ENCODE measurements around the gene SNX10. TPM values are rescaled to one million over a fixed set of nuclear protein-coding genes. Genes with fewer than 3 reads are reported as not detected.

Gene SNX10
- total RNA-seq, 4 donors from 2014 or later = 7.7 to 65.6 (median 21.5) TPM

DNA sequence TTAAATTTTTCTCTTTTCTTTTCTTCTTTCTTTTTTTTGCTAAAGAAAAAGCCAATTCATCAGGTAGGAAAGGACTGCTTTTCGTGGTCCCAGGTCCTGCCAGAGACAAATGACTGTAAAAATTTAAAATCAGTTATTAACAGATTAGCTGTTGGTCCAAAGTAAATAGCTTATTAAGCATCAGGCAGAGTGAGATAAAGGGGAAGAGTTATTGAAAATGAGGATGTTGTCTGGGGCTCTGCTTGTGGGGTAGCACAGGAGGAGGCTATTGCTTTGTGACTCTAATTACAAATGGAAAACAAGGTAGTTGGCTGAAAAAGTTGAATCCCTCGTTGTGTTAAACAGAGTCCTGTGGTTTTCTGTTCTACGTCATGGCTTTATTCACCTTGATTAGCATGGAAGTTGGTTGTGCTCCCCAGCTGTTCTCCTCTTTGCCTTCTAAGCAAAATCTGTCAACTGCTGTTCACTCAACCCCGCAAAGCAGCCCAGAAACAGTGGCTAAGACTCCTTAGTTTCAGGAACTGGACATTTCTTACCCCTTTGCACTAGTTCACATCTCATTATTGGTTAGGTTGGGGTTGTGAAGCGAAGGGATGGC lies 128.9 kb downstream of the SNX10 start:
- ATAC-seq (ENCODE audit: low FRiP score) (no peak), DNase-seq (ENCODE audit: low spot score) (no peak)
- no peak for TF ChIP-seq CTCF (IDR thresholded peaks at IDR 0.05)

DNA sequence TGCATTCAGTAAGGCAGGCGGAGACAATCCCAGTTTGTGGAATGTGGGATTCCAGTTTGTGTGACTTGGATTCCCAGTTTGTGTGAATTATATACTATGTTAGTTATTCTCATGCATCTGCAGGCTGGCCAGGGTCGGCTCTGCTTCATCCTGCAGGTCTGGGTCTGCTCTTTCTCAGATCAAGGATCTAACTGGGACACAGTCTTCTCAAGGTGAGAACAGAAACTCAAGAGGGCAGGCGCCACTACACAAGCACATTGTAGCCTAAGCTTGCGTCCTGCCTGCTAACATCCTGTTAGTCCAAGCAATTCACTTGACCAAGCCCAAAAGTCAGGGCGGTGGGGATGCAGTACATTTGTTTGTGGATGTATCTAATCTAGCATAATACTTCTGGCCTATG lies 131.1 kb downstream of the SNX10 start:
- no peak for ATAC-seq (ENCODE audit: low FRiP score)
- no peak for TF ChIP-seq CTCF (IDR thresholded peaks at IDR 0.05)
- DNase-seq (ENCODE audit: low spot score) = no peak

DNA sequence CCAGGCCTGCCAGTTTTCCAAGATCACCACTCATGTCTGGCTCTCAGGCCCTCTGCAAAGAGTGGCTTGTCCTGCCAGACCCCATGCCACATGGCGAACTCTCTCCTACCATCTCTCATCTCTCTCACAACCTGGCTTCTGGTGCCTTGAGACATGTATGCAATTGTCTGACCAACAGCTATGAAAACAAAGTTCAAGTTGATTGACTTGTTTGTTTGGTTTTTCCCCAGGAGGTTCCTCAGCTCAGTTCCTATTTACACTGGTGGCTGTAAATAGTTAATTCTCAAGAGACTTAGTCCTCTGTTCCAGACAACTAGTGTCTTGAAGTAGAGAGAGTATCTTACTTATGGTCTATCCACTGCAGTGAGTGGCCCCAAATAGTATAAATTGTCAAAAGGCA lies 131.8 kb downstream of the SNX10 start:
- no peak for ATAC-seq (ENCODE audit: low FRiP score)
- DNase-seq (ENCODE audit: low spot score) = no peak
- no peak for TF ChIP-seq CTCF (IDR thresholded peaks at IDR 0.05)

Other genes with a start within 250 kb of the SNX10 start
- 10 to 100 TPM in 1 of 4 donors, 1 to 10 TPM in 3; 3.9 to 12.1 (median 5.3) TPM for gene NFE2L3, start 139.7 kb upstream of the SNX10 start, total RNA-seq
- 100 to 1,000 TPM; 206 to 296 (median 285) TPM for gene HNRNPA2B1, start 91.1 kb upstream of the SNX10 start, total RNA-seq
- 100 to 1,000 TPM in 1 of 4 donors, 10 to 100 TPM in 3; 60.1 to 111 (median 87.4) TPM for gene CBX3, start 90.1 kb upstream of the SNX10 start, total RNA-seq